NCI-H146 (cell line): ENCODE data around the gene TP73.

Experiments used
- DNase-seq: peaks from one replicate; lab custom pipeline; 2025; lab: John Stamatoyannopoulos, UW

Gene TP73

GRCh38 chr1:3783651-3784474, 131.5 kb downstream of the TP73 start:
- no peak for DNase-seq

GRCh38 chr1:3785045-3785444, 132.7 kb downstream of the TP73 start:
- DNase-seq: no peak

- DNase-seq: no peak
These were observed 133.3 kb downstream of the TP73 start for GRCh38 chr1:3785456-3786157.
